GM12873 (cell line): ENCODE data around the gene SEZ6.

ENCODE experiments used
- CTCF ChIP-seq: IDR thresholded peaks from 2 replicates; pipeline ENCODE4 v1.5.1; 2012; ENCODE audit warnings: low read depth, mild to moderate bottlenecking, moderate library complexity, low read length, control low read depth; ENCODE audit not compliant: insufficient read depth; ENCODE audit errors: missing control alignments

SEZ6 gene

GRCh38 chr17:28977659-28978355, 28.0 kb downstream of the SEZ6 start:
- no peak for TF ChIP-seq CTCF

- no peak for TF ChIP-seq CTCF
Measured at GRCh38 chr17:28975646-28976045, 30.2 kb downstream of the SEZ6 start.

GRCh38 chr17:28975031-28975430, 30.8 kb downstream of the SEZ6 start:
- no peak for TF ChIP-seq CTCF

GRCh38 chr17:28974451-28974850, 31.4 kb downstream of the SEZ6 start:
- TF ChIP-seq CTCF, result no peak

- no peak for TF ChIP-seq CTCF
Measured at GRCh38 chr17:28973425-28973824, 32.4 kb downstream of the SEZ6 start.

- no peak for TF ChIP-seq CTCF
Measured at GRCh38 chr17:28972437-28972836, 33.4 kb downstream of the SEZ6 start.

- no peak for TF ChIP-seq CTCF
Measured at GRCh38 chr17:28970879-28971278, 35.0 kb downstream of the SEZ6 start.
